Measurements from ENCODE around the gene ATOH8.

The ATOH8 gene

GRCh38 chr2:85736456-85737355 is 17.1 kb upstream of the ATOH8 start:
- no peak for DNase-seq (ENCODE audit: low read depth)

- DNase-seq (ENCODE audit: low read depth), result no peak
Observed at GRCh38 chr2:85737481-85737880, 16.3 kb upstream of the ATOH8 start.

- DNase-seq (ENCODE audit: low read depth), result no peak
Observed at GRCh38 chr2:85737961-85738360, 15.8 kb upstream of the ATOH8 start.

GRCh38 chr2:85740193-85740592 is 13.6 kb upstream of the ATOH8 start:
- no peak for DNase-seq (ENCODE audit: low read depth)

- DNase-seq (ENCODE audit: low read depth), result no peak
Observed at GRCh38 chr2:85741211-85741832, 12.5 kb upstream of the ATOH8 start.

GRCh38 chr2:85741833-85742455 is 11.8 kb upstream of the ATOH8 start:
- no peak for DNase-seq (ENCODE audit: low read depth)

- DNase-seq (ENCODE audit: low read depth), result no peak
Observed at GRCh38 chr2:85743304-85743978, 10.3 kb upstream of the ATOH8 start.

- no peak for DNase-seq (ENCODE audit: low read depth)
Observed at GRCh38 chr2:85744055-85744454, 9.7 kb upstream of the ATOH8 start.

- no peak for DNase-seq (ENCODE audit: low read depth)
Observed at GRCh38 chr2:85744741-85745601, 8.8 kb upstream of the ATOH8 start.

- DNase-seq (ENCODE audit: low read depth), result no peak
Observed at GRCh38 chr2:85745619-85746018, 8.2 kb upstream of the ATOH8 start.

GRCh38 chr2:85746321-85747004 is 7.3 kb upstream of the ATOH8 start:
- DNase-seq (ENCODE audit: low read depth), result no peak

- DNase-seq (ENCODE audit: low read depth), result no peak
Observed at GRCh38 chr2:85747441-85747840, 6.3 kb upstream of the ATOH8 start.

- no peak for DNase-seq (ENCODE audit: low read depth)
Observed at GRCh38 chr2:85748039-85748734, 5.6 kb upstream of the ATOH8 start.

- DNase-seq (ENCODE audit: low read depth), result no peak
Observed at GRCh38 chr2:85748985-85749875, 4.6 kb upstream of the ATOH8 start.

- peak; percentile 11 for DNase-seq (ENCODE audit: low read depth)
Observed at GRCh38 chr2:85750587-85751575, 2.9 kb upstream of the ATOH8 start.

- DNase-seq (ENCODE audit: low read depth), result no peak
Observed at GRCh38 chr2:85751627-85752026, 2.2 kb upstream of the ATOH8 start.

GRCh38 chr2:85753035-85753524 is 711 bp upstream of the ATOH8 start:
- no peak for DNase-seq (ENCODE audit: low read depth)

All from activated T-helper 1 cell treated with Interleukin-2 at 50 U/mL for 16 hours (primary cell).